OCI-LY3 (cell line): Measurements from ENCODE around the gene ABO.

Source experiments
- CTCF ChIP-seq: fragments of 200-600, 300-600 bp; sonication (generic); IDR thresholded peaks from 2 replicates; pipeline ENCODE4 v1.5.1; 2014; ENCODE audit warnings: antibody characterized with exemption, low read length, low read depth
- EZH2phosphoT487 ChIP-seq: fragments of 200-600 bp; shearing (Covaris generic); IDR thresholded peaks from 2 replicates; pipeline ENCODE4 v1.6.1; 2018; ENCODE audit warnings: antibody characterized with exemption, mixed run types, low read depth

- no peak for TF ChIP-seq CTCF
- TF ChIP-seq EZH2phosphoT487: no peak
Observed at GRCh38 chr9:133237035-133237731, 37.8 kb downstream of the ABO start.
